Trophoblast cell (in vitro differentiated cells and primary cell): ENCODE measurements around the gene HRG. TPM values are rescaled to one million over a fixed set of nuclear protein-coding genes. Genes with fewer than 3 reads are reported as not detected.
A peak's percentile ranks its signal among the peaks of the same experiment; 100 is the strongest.

Source experiments
- DNase-seq, 2 donors: peaks; one replicate each; pipeline ENCODE4 v3.0.0-alpha.2; 2016
- H2AFZ ChIP-seq: 2 replicates; pipeline ENCODE4 v1.6.1; 2013; ENCODE audit warnings: low read length, moderate library complexity, mild to moderate bottlenecking; ENCODE audit not compliant: insufficient read depth, poor library complexity
- H2AK5ac ChIP-seq: 2 replicates; pipeline ENCODE4 v1.6.1; 2013; ENCODE audit warnings: mild to moderate bottlenecking, low read length
- H2BK120ac ChIP-seq: 2 replicates; pipeline ENCODE4 v1.6.1; 2013; ENCODE audit warnings: low read length, mild to moderate bottlenecking, moderate library complexity; ENCODE audit not compliant: insufficient read depth, poor library complexity
- H2BK12ac ChIP-seq: 2 replicates; pipeline ENCODE4 v1.6.1; 2013; ENCODE audit warnings: mild to moderate bottlenecking, low read length, moderate library complexity
- H2BK5ac ChIP-seq: 2 replicates; pipeline ENCODE4 v1.6.1; 2013; ENCODE audit warnings: low read length, low read depth, moderate library complexity, mild to moderate bottlenecking; ENCODE audit not compliant: poor library complexity
- H3K14ac ChIP-seq: 2 replicates; pipeline ENCODE4 v1.6.1; 2013; ENCODE audit warnings: mild to moderate bottlenecking, low read length
- H3K18ac ChIP-seq: 2 replicates; pipeline ENCODE4 v1.6.1; 2013; ENCODE audit warnings: mild to moderate bottlenecking, low read length
- H3K23ac ChIP-seq: 2 replicates; pipeline ENCODE4 v1.6.1; 2013; ENCODE audit warnings: low read length
- H3K27ac ChIP-seq: 2 replicates; pipeline ENCODE4 v1.5.1; 2013; ENCODE audit warnings: low read depth, mild to moderate bottlenecking, inconsistent platforms, low read length, moderate library complexity
- H3K27me3 ChIP-seq: 2 replicates; pipeline ENCODE4 v1.6.1; 2013; ENCODE audit warnings: inconsistent platforms, mild to moderate bottlenecking, low read length, moderate library complexity; ENCODE audit not compliant: insufficient read depth
- H3K36me3 ChIP-seq, 2 experiments: 1 replicate in 1 of 2; 2 replicates in 1 of 2; pipeline ENCODE4 v1.6.1; 2013; ENCODE audit warnings: low read length in 2 of 2, mild to moderate bottlenecking in 2 of 2, moderate library complexity in 1 of 2; ENCODE audit not compliant: insufficient read depth in 2 of 2, control insufficient read depth in 1 of 2
- H3K4ac ChIP-seq: 2 replicates; pipeline ENCODE4 v1.6.1; 2013; ENCODE audit warnings: low read depth, mild to moderate bottlenecking, low read length, moderate library complexity
- H3K4me1 ChIP-seq, 2 experiments: 1 replicate in 1 of 2; 2 replicates in 1 of 2; pipeline ENCODE4 v1.6.1; 2013; ENCODE audit warnings: low read length in 2 of 2, mild to moderate bottlenecking in 2 of 2, moderate library complexity in 1 of 2; ENCODE audit not compliant: insufficient read depth in 2 of 2, control insufficient read depth in 1 of 2
- H3K4me2 ChIP-seq: 2 replicates; pipeline ENCODE4 v1.6.1; 2013; ENCODE audit warnings: inconsistent platforms, mild to moderate bottlenecking, low read length, moderate library complexity
- H3K4me3 ChIP-seq: 2 replicates; pipeline ENCODE4 v1.5.1; 2013; ENCODE audit warnings: mild to moderate bottlenecking, low read depth, low read length, inconsistent platforms
- H3K79me1 ChIP-seq: one replicate; pipeline ENCODE4 v1.6.1; 2013; ENCODE audit warnings: low read length
- H3K79me2 ChIP-seq: 2 replicates; pipeline ENCODE4 v1.6.1; 2013; ENCODE audit warnings: low read length, mild to moderate bottlenecking; ENCODE audit not compliant: control insufficient read depth, insufficient read depth, poor library complexity
- H3K9ac ChIP-seq: 2 replicates; pipeline ENCODE4 v1.6.1; 2013; ENCODE audit warnings: mild to moderate bottlenecking, low read length
- H3K9me3 ChIP-seq: 2 replicates; pipeline ENCODE4 v1.6.1; 2013; ENCODE audit warnings: low read depth, mild to moderate bottlenecking, control low read depth, inconsistent platforms, low read length; ENCODE audit not compliant: insufficient read depth
- H4K12ac ChIP-seq: 2 replicates; pipeline ENCODE4 v1.6.1; 2013; ENCODE audit warnings: low read depth, mild to moderate bottlenecking, low read length, moderate library complexity
- H4K8ac ChIP-seq: 2 replicates; pipeline ENCODE4 v1.6.1; 2013; ENCODE audit warnings: low read depth, mild to moderate bottlenecking, low read length, moderate library complexity
- H4K91ac ChIP-seq: one replicate; pipeline ENCODE4 v1.6.1; 2013; ENCODE audit warnings: low read depth, mild to moderate bottlenecking, low read length, moderate library complexity
- WGBS: extraction: QIAGEN DNeasy Blood & Tissue Kit; methylation state at CpG from one replicate; pipeline ENCODE4 v1.1.7; 2013; ENCODE audit warnings: missing lambda C conversion rate; ENCODE audit not compliant: insufficient read length, insufficient coverage; ENCODE audit errors: extremely low coverage; 5-methylcytosine and 5-hydroxymethylcytosine counted together
- polyA plus RNA-seq: library from polyadenylated mRNA; stranded (reverse); fragments of 200-250 nt; gene quantifications from 2 replicates; pipeline ENCODE4 v1.2.3, GENCODE V29; 2013

The HRG gene
- polyA plus RNA-seq = 0.05 TPM in 1 of 2 replicates, not detected in the other

- no peaks in the 10 kb centered on the region for H3K79me2 ChIP-seq
- no CpG with 5 or more reads among the region's 8 CpGs for WGBS
- no peak within 1 kb of the TSS for H2BK120ac ChIP-seq
- H2AK5ac ChIP-seq = no peak within 1 kb of the TSS
- DNase-seq = no peak
- H3K18ac ChIP-seq = no peak within 1 kb of the TSS
- no peak within 1 kb of the TSS for H2BK12ac ChIP-seq
- H3K9me3 ChIP-seq = no peaks in the 10 kb centered on the region
- H4K12ac ChIP-seq = no peak within 1 kb of the TSS
- no peak within 1 kb of the TSS for H2AFZ ChIP-seq
- H4K91ac ChIP-seq = no peak within 1 kb of the TSS
- peaks cover 2 to 5% of the 10 kb centered on the region in 2 experiments for H3K4me1 ChIP-seq
- H3K4me2 ChIP-seq = no peak within 1 kb of the TSS
- no peak within 1 kb of the TSS for H3K4me3 ChIP-seq
- H3K79me1 ChIP-seq = no peaks in the 10 kb centered on the region
- no peak within 1 kb of the TSS for H3K4ac ChIP-seq
- H2BK5ac ChIP-seq = no peak within 1 kb of the TSS
- no peak within 1 kb of the TSS for H3K14ac ChIP-seq
- H3K9ac ChIP-seq = no peak within 1 kb of the TSS
- no peak within 1 kb of the TSS for H4K8ac ChIP-seq
- H3K36me3 ChIP-seq = no peaks in the 10 kb centered on the region
- no peak within 1 kb of the TSS for H3K23ac ChIP-seq
- H3K27me3 ChIP-seq = no peaks in the 10 kb centered on the region
- no peak within 1 kb of the TSS for H3K27ac ChIP-seq
These were observed at the start of gene HRG for GRCh38 chr3:186665625-186666188. Gene HRG (plus strand): TSS chr3:186666014. CDS start chr3:186666032, 18 bp downstream.

DNA sequence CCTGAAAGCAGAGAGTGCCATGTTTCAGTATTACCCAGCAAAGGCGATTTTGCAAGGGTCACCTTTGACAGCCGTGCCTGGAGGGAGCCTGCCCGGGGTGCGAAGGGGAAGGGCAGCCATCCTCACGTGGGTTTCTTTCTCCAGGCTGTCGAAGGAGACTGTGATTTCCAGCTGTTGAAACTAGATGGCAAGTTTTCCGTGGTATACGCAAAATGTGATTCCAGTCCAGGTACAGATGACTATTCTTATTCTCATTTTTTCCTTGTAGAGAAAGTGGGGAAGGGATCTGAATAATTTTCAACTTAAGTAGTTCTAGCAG is 49.6 kb upstream of the HRG start:
- H3K9ac ChIP-seq = no peak overlapping the region
- no peak overlapping the region for H3K4ac ChIP-seq
- no peak overlapping the region for H3K4me3 ChIP-seq
- no peak overlapping the region for H3K18ac ChIP-seq
- H3K27ac ChIP-seq = no peak overlapping the region
- H2BK5ac ChIP-seq = no peak overlapping the region
- peaks cover 3% of the 10 kb centered on the region for H3K9me3 ChIP-seq
- no peaks in the 10 kb centered on the region for H3K27me3 ChIP-seq
- no peaks in the 10 kb centered on the region for H3K79me2 ChIP-seq
- no peak overlapping the region for H3K23ac ChIP-seq
- no peak overlapping the region for H4K12ac ChIP-seq
- no peak overlapping the region for H2BK120ac ChIP-seq
- H2AFZ ChIP-seq = no peak overlapping the region
- no peak overlapping the region for H4K8ac ChIP-seq
- no peak overlapping the region for H3K14ac ChIP-seq
- DNase-seq = no peak
- peaks cover 0 to 2% of the 10 kb centered on the region in 2 experiments for H3K4me1 ChIP-seq
- H3K79me1 ChIP-seq = no peaks in the 10 kb centered on the region
- H2AK5ac ChIP-seq = no peak overlapping the region
- WGBS = no CpG with 5 or more reads among the region's 8 CpGs
- H4K91ac ChIP-seq = no peak overlapping the region
- H2BK12ac ChIP-seq = no peak overlapping the region
- no peaks in the 10 kb centered on the region for H3K36me3 ChIP-seq
- H3K4me2 ChIP-seq = no peak overlapping the region

GRCh38 chr3:186617036-186617946 is 48.5 kb upstream of the HRG start:
- no peak overlapping the region for H4K12ac ChIP-seq
- H3K27ac ChIP-seq = no peak overlapping the region
- no peaks in the 10 kb centered on the region for H3K79me2 ChIP-seq
- H2AK5ac ChIP-seq = no peak overlapping the region
- no peak overlapping the region for H2BK5ac ChIP-seq
- H3K4ac ChIP-seq = no peak overlapping the region
- H2BK120ac ChIP-seq = no peak overlapping the region
- H3K4me2 ChIP-seq = no peak overlapping the region
- no peak overlapping the region for H3K4me3 ChIP-seq
- no peak overlapping the region for H3K23ac ChIP-seq
- no peaks in the 10 kb centered on the region for H3K36me3 ChIP-seq
- peaks cover 3% of the 10 kb centered on the region for H3K9me3 ChIP-seq
- no peak overlapping the region for H2AFZ ChIP-seq
- H3K4me1 ChIP-seq = peaks cover 0 to 2% of the 10 kb centered on the region in 2 experiments
- DNase-seq = peak; percentile 98 to 100
- H3K9ac ChIP-seq = no peak overlapping the region
- H3K14ac ChIP-seq = no peak overlapping the region
- H3K18ac ChIP-seq = no peak overlapping the region
- H3K27me3 ChIP-seq = no peaks in the 10 kb centered on the region
- WGBS = no CpG with 5 or more reads among the region's 31 CpGs
- no peak overlapping the region for H4K8ac ChIP-seq
- H3K79me1 ChIP-seq = no peaks in the 10 kb centered on the region
- no peak overlapping the region for H4K91ac ChIP-seq
- H2BK12ac ChIP-seq = no peak overlapping the region

GRCh38 chr3:186618318-186618938 is 47.4 kb upstream of the HRG start:
- Histone ChIP-seq H3K36me3 (no peaks in the 10 kb centered on the region), H3K4me1 (peaks cover 0 to 2% of the 10 kb centered on the region in 2 experiments), H2AFZ (no peak overlapping the region), H4K91ac (no peak overlapping the region), H4K8ac (no peak overlapping the region), H3K9me3 (peaks cover 3% of the 10 kb centered on the region), H3K27ac (no peak overlapping the region), H3K4me3 (no peak overlapping the region), H2BK5ac (no peak overlapping the region), H3K79me1 (no peaks in the 10 kb centered on the region), H3K18ac (no peak overlapping the region), H2AK5ac (no peak overlapping the region), H4K12ac (no peak overlapping the region), H3K9ac (no peak overlapping the region), H3K27me3 (no peaks in the 10 kb centered on the region), H2BK12ac (no peak overlapping the region), H2BK120ac (no peak overlapping the region), H3K79me2 (no peaks in the 10 kb centered on the region), H3K14ac (no peak overlapping the region), H3K23ac (no peak overlapping the region), H3K4ac (no peak overlapping the region), H3K4me2 (no peak overlapping the region)
- no peak for DNase-seq
- no CpG with 5 or more reads among the region's 8 CpGs for WGBS
